ENCODE measurements around the gene PHLPP1. TPM values are rescaled to one million over a fixed set of nuclear protein-coding genes. Genes with fewer than 3 reads are reported as not detected.

The PHLPP1 gene
- total RNA-seq, 1 experiment from 2014 or later = 14.7 TPM

- Histone ChIP-seq H3K9me3 (ENCODE audit: control insufficient read depth in 1 of 2, insufficient read depth in 1 of 2, low read depth in 1 of 2, low read length in 2 of 2) (no peaks in the 10 kb centered on the region), H3K79me2 (ENCODE audit: insufficient read depth, low read length) (no peaks in the 10 kb centered on the region), H3K27me3 (ENCODE audit: insufficient read depth, low read length) (no peaks in the 10 kb centered on the region), H3K4me3 (replicated peaks in 1 of 2; ENCODE audit: low read depth in 1 of 2, low read length in 2 of 2) (no peak overlapping the region), H3K9me2 (ENCODE audit: insufficient read depth) (no peaks in the 10 kb centered on the region), H3K4me2 (ENCODE audit: low read length) (no peak overlapping the region), H3K36me3 (ENCODE audit: control insufficient read depth in 1 of 2, insufficient read depth in 2 of 2, low read length in 2 of 2) (no peaks in the 10 kb centered on the region), H3K9ac (ENCODE audit: low read length) (no peak overlapping the region), H2AFZ (ENCODE audit: low read depth, low read length, poor library complexity, severe bottlenecking) (no peak overlapping the region), H3K27ac (ENCODE audit: low read depth, low read length) (no peak overlapping the region), H4K20me1 (ENCODE audit: insufficient read depth) (no peaks in the 10 kb centered on the region), H3K4me1 (ENCODE audit: control insufficient read depth in 1 of 2, insufficient read depth in 2 of 2, low read length in 2 of 2) (no peaks in the 10 kb centered on the region)
- no peak for DNase-seq (ENCODE audit: low read depth, low spot score)
- no TSS peak for BruUV-seq (replicated peaks)
- ATAC-seq = no peak
- TF ChIP-seq JUND (IDR thresholded peaks at IDR 0.05) = no peak
- no peak for TF ChIP-seq REST (IDR thresholded peaks at IDR 0.05; ENCODE audit: low read depth)
- TF ChIP-seq CBX3 (IDR thresholded peaks at IDR 0.05; ENCODE audit: low read depth) = no peak
- no peak for TF ChIP-seq SRF (IDR thresholded peaks at IDR 0.05; ENCODE audit: low read depth)
- TF ChIP-seq POLR2AphosphoS5 (IDR thresholded peaks at IDR 0.05; ENCODE audit: low read depth, low read length) = no peak
- TF ChIP-seq MAX (IDR thresholded peaks at IDR 0.05) = no peak
- TF ChIP-seq ZNF274 (IDR thresholded peaks at IDR 0.05; ENCODE audit: low read depth, low read length) = no peak
- TF ChIP-seq SIN3A (IDR thresholded peaks at IDR 0.05; ENCODE audit: low read depth) = no peak
- no peak for TF ChIP-seq POLR2A (IDR thresholded peaks at IDR 0.05; ENCODE audit: borderline replicate concordance, extremely low read depth, insufficient read depth, insufficient read length)
- CTCF ChIA-PET = no interaction called here
- intact Hi-C loops (cut with micrococcal nuclease) = no loop called here
- POLR2A ChIA-PET = no interaction called here
- RAD21 ChIA-PET (ENCODE audit: low non-redundant PET in 1 of 2, low total read pairs in 2 of 2, uncharacterized antibody in 2 of 2, unreplicated experiment in 2 of 2) = no interaction called here
Measured at GRCh38 chr18:62897153-62897552, 181.8 kb downstream of the PHLPP1 start.

Measured in HCT116 (cell line).